CD4-positive, alpha-beta T cell treated with Interleukin-1 beta for 1 hour (primary cell): ENCODE results near the gene STXBP1.

ENCODE experiments used
- DNase-seq, 2 donors: peaks; one replicate each; pipeline ENCODE4 v3.0.0-alpha.2; 2020 to 2022

Gene STXBP1

GRCh38 chr9:127739614-127740330, 127.7 kb downstream of the STXBP1 start:
- no peak for DNase-seq

- DNase-seq: no peak
Observed at GRCh38 chr9:127741831-127742434, 129.9 kb downstream of the STXBP1 start.
